ENCODE data around the gene RASA2. TPM values are rescaled to one million over a fixed set of nuclear protein-coding genes. Genes with fewer than 3 reads are reported as not detected.

The RASA2 gene
- total and polyA plus RNA-seq, 9 of the 15 experiments (the other 6 are each of a cell fraction or from before 2014, with no cell fraction given) = 2.0 to 12.8 (median 9.5) TPM

GRCh38 chr3:141462176-141462859 lies 24.5 kb upstream of the RASA2 start:
- no peak overlapping the region for H3K4me2 ChIP-seq (ENCODE audit: insufficient read depth, low read length)
- H3K9me1 ChIP-seq (ENCODE audit: control insufficient read depth, insufficient read depth, low read length) = no peaks in the 10 kb centered on the region
- ChIA-PET CTCF (ENCODE audit: low intra/inter-chr PET ratio) (interaction anchor here (0.5 to 5.6 kb wide), 3 partner anchors 99 to 372 kb away, joined by 3 to 76 read pairs (median 3); no protein-coding TSS in a partner anchor), POLR2A (interaction anchor here (1.0 kb wide), 1 partner anchor 23 kb away, joined by 3 read pairs; no protein-coding TSS in a partner anchor)
- peaks cover 5% of the 10 kb centered on the region; the same call in 1 of the 2 replicates for H3K9me3 ChIP-seq (replicated peaks; ENCODE audit: control insufficient read depth, insufficient read depth, low read depth, low read length)
- no peaks in the 10 kb centered on the region for H3K27me3 ChIP-seq (ENCODE audit: control insufficient read depth in 2 of 2, insufficient read depth in 2 of 2, low read length in 2 of 2)
- no peak for TF ChIP-seq CHD7 (IDR thresholded peaks at IDR 0.05; ENCODE audit: low read depth, low read length)
- TF ChIP-seq GTF2E2 (tag; IDR thresholded peaks at IDR 0.05) = no peak
- TF ChIP-seq TEAD2 (tag; IDR thresholded peaks at IDR 0.05) = no peak
- TF ChIP-seq, protein P1, sequence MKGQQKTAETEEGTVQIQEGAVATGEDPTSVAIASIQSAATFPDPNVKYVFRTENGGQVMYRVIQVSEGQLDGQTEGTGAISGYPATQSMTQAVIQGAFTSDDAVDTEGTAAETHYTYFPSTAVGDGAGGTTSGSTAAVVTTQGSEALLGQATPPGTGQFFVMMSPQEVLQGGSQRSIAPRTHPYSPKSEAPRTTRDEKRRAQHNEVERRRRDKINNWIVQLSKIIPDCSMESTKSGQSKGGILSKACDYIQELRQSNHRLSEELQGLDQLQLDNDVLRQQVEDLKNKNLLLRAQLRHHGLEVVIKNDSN (CRISPR knock-in tag; IDR thresholded peaks at IDR 0.05) = no peak
- no peak for FAIRE-seq
- no peak overlapping the region for H3K4me3 ChIP-seq
- H3K9ac ChIP-seq (ENCODE audit: insufficient read depth in 1 of 2, low read depth in 2 of 2, low read length in 2 of 2) = no peak overlapping the region
- 6% methylated on average over 3 of the region's 3 CpGs for WGBS (ENCODE audit: insufficient coverage, low coverage, missing lambda C conversion rate)
- H3K79me2 ChIP-seq (ENCODE audit: control insufficient read depth, insufficient read depth, low read length) = no peaks in the 10 kb centered on the region
- no peak for DNase-seq (ENCODE audit: extremely low read depth in 1 of 4, low spot score in 3 of 4)
- H3K4me1 ChIP-seq (replicated peaks in 1 of 2; ENCODE audit: control insufficient read depth in 2 of 2, insufficient read depth in 2 of 2, low read length in 2 of 2) = peaks cover 4 to 32% of the 10 kb centered on the region in 2 experiments; a peak in 3 of 5 replicates
- H4K20me1 ChIP-seq (replicated peaks; ENCODE audit: control insufficient read depth, insufficient read depth, low read length) = no peaks in the 10 kb centered on the region
- in situ Hi-C loops (cut with MboI) = loop anchor here (5.0 kb wide), 1 partner anchor 95 kb away; no protein-coding TSS in a partner anchor
- no TSS peak for BruUV-seq (replicated peaks)
- no peak for ATAC-seq
- H3K36me3 ChIP-seq (ENCODE audit: control insufficient read depth, insufficient read depth, low read length) = no peaks in the 10 kb centered on the region
- no peak overlapping the region for H3K27ac ChIP-seq (ENCODE audit: extremely low read depth, low read depth, low read length)
- no peak overlapping the region for H2AFZ ChIP-seq (ENCODE audit: low read depth, low read length)
- intact Hi-C loops (cut with micrococcal nuclease) = loop anchor here (5.0 to 10.0 kb wide), 2 partner anchors 532 to 815 kb away; no protein-coding TSS in a partner anchor

Measured in K562 (cell line).